Mammary epithelial cell (primary cell): ENCODE measurements around the gene ODAD3.

ENCODE experiments used
- EZH2 ChIP-seq: IDR thresholded peaks from 2 replicates; pipeline ENCODE4 v1.6.1; 2012; ENCODE audit warnings: low read length, inconsistent platforms, borderline replicate concordance
- TF ChIP-seq, protein P1 (sequence below), 2 donors: IDR thresholded peaks in 1 of 2; conservative IDR thresholded peaks in 1 of 2; 2 replicates each; pipeline ENCODE4 v1.5.1; 2011 to 2012; ENCODE audit warnings: inconsistent platforms in 2 of 2, low read length in 2 of 2, mild to moderate bottlenecking in 2 of 2, control low read depth in 1 of 2, low read depth in 1 of 2; ENCODE audit not compliant: insufficient read depth in 1 of 2; ENCODE audit errors: extremely low read depth in 1 of 2

DNA sequence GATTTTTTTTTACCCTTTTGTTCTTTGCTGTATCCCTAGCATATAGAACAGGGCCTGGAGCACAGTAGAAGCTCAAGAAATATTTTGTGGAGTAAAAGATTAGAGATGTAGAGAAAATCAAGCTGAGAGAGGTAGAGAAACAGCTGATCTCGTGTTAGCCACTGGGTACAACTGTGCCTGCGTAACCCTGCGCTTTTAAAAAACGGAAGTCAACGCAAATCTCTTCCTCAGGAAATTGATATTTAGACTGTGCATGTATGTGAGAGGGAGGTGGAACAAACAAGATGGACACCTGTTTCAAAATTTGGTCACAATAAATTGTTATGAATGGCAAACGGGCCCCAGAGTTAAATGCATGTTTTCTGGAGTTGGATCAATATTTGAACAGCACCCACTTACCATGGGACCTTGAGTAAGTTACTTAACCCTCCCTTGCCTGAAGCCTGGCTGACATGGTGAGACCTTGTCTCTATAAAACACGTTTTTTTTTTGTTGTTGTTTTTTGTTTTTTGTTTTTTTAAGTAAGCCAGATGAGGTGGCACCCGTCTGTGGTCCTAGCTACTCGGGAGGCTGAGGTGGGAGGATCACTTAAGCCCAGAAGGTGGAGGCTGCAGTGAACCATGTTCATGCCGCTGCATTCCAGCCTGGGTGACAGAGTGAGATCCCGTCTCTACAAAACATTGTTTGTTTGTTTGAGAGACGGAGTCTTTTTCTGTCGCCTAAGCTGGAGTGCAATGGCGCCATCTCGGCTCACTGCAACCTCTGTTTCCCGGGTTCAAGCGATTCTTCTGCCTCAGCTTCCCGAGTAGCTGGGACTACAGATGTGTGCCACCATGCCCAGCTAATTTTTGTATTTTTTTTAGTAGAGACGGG lies 47.5 kb downstream of the ODAD3 start:
- TF ChIP-seq, protein P1, sequence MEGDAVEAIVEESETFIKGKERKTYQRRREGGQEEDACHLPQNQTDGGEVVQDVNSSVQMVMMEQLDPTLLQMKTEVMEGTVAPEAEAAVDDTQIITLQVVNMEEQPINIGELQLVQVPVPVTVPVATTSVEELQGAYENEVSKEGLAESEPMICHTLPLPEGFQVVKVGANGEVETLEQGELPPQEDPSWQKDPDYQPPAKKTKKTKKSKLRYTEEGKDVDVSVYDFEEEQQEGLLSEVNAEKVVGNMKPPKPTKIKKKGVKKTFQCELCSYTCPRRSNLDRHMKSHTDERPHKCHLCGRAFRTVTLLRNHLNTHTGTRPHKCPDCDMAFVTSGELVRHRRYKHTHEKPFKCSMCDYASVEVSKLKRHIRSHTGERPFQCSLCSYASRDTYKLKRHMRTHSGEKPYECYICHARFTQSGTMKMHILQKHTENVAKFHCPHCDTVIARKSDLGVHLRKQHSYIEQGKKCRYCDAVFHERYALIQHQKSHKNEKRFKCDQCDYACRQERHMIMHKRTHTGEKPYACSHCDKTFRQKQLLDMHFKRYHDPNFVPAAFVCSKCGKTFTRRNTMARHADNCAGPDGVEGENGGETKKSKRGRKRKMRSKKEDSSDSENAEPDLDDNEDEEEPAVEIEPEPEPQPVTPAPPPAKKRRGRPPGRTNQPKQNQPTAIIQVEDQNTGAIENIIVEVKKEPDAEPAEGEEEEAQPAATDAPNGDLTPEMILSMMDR (conservative IDR thresholded peaks at IDR 0.05 in 1 of 2, IDR thresholded peaks at IDR 0.05 in 1 of 2; ENCODE audit: extremely low read depth in 1 of 2, insufficient read depth in 1 of 2, low read depth in 1 of 2, low read length in 2 of 2), result no peak
- TF ChIP-seq EZH2, result no peak
